NB4 (cell line): ENCODE results near the gene MYB.

Source experiments
- CTCF ChIP-seq: IDR thresholded peaks from one replicate; pipeline ENCODE4 v1.5.1; 2012; ENCODE audit warnings: low read depth, low read length
- MAX ChIP-seq: IDR thresholded peaks from 2 replicates; pipeline ENCODE4 v1.6.1; 2011; ENCODE audit warnings: low read depth, low read length
- MYC ChIP-seq: IDR thresholded peaks from 2 replicates; pipeline ENCODE4 v1.6.1; 2011; ENCODE audit warnings: low read depth, low read length
- POLR2A ChIP-seq: IDR thresholded peaks from 2 replicates; pipeline ENCODE4 v1.6.1; 2011; ENCODE audit warnings: mild to moderate bottlenecking; ENCODE audit not compliant: insufficient read length; ENCODE audit errors: extremely low read depth

- TF ChIP-seq POLR2A (no peak), CTCF (no peak), MAX (no peak), MYC (no peak)
Measured at GRCh38 chr6:135224037-135224647, 43.0 kb downstream of the MYB start.
